Astrocyte of the hippocampus (primary cell): ENCODE data around the gene ETS1.
A peak's percentile ranks its signal among the peaks of the same experiment; 100 is the strongest.

ENCODE experiments used
- DNase-seq: peaks from one replicate; pipeline ENCODE4 v3.0.0; 2011; ENCODE audit warnings: low read depth, low spot score

Gene ETS1

DNA sequence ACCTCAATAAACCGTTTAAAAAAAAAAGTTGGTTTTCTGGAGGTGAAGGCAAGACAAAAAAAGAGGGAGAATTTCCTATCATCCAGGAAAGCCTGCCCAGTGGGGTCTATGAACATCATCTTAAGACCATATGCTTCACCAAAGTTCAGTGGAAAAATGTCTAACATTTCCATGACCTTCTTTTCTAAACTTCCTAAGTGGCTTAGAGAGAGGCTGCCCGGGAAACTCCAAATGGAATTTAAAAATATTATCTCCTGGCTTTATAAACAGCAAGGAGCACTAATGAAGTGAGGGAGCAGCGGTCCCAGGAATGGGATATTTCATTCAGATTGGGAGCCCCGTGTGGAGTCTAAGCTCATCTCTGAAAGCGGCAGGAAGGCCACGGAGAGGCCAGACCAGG is 46.9 kb downstream of the ETS1 start:
- DNase-seq = no peak

DNA sequence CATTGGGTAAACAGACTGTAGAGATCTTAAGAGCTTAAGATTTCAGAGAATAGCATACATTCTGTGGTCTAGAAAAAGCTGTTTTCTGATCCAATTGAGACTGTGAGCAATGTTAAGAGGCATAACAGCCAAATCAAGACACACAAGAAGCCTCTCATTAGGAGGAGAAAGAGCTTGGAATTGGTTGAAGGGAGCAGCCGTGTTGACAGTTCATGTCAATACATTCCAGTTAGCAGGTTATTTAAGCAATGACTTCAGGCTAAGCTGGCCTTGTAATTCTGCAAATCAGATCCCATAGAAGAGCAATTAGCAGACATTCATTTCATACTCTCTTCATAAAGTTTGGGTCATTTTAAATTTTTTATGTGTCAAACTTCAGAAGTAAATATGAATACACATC is 50.9 kb downstream of the ETS1 start:
- DNase-seq = no peak

DNA sequence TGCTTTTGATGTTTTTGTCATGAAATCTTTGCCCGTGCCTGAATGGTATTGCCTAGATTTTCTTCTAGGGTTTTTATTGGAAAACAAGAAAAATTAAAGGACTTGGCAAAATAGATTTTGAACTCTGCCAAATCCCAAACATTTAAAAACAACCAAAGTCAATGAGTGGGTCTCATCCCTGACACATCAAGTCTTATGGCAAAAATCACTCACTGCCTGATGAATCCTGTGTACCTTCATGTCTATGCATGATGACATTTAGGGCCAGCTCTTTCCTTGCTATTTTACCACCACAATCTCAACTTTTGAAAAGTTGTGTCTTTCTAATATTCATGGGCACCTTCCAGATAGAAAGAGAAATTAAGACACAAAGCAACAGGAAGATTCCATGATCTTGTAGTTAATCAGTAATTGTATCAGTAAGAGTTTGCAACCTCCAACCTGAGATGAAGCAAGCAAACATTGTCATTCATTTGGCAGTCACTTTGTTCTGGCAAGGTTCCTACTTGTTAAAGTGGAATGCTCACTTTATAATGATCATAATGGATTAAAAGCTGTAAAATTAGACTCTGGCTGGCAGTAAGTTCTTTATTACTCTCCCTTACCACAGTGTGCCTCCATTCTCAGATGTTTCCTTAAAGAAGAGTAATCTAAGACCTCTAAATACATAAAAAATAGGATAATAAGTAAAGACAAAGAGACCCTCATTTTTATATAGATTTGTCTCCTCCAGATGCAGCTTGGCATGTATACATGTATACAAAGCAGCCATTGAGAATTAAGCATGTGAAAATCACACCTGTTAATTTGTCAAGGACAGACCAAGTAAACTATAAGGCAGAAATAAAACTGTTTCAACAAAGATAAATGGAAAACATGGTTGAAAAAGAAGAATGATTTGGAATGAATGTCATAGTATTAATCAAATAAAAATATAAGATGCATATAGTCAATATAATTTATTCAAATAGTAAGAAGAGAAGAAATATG is 51.6 kb downstream of the ETS1 start:
- DNase-seq = no peak

DNA sequence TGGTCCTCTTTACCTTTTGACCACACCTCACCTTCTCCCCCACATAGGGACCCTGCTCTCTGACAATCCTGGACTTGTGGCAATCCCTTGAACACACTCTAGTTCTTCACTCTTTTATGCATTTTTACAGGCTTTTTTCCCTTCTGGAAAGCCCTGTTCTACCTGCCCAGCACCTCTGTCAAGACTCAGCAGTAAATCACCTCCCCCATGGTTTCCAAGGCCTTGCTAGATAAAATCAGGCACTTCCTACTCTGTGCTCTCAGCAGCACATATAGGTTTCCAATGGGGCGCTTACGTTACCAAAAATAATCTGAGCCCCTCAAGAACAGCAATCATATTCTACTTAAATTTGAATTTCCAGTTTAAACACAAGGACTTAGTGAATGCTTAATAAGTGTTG is 53.9 kb downstream of the ETS1 start:
- DNase-seq = no peak

DNA sequence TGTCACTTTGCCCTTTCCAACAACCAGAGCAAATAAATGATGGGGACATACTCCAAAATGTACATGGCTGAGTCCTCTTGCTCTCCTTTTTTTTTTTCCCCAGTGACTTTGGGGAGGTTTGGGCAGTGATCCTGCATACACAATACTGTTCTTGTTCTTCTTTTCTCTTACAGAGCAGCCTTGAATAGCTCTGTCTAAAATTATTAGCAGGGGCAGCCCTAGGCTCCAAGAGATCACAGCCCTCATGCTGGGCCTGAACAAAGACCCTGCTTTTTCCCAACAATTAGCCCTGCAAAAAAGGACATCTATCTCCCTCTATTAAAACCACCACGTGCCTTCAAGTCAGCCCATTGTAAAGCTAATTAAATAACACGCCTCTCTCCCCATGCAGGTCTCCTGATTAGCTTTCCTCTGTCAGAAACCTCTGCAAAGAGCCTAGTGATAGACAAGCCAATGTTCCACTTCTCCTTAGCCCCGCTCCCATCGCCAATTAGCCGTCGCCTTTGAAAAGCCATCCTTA is 54.7 kb downstream of the ETS1 start:
- peak; percentile 31 for DNase-seq

DNA sequence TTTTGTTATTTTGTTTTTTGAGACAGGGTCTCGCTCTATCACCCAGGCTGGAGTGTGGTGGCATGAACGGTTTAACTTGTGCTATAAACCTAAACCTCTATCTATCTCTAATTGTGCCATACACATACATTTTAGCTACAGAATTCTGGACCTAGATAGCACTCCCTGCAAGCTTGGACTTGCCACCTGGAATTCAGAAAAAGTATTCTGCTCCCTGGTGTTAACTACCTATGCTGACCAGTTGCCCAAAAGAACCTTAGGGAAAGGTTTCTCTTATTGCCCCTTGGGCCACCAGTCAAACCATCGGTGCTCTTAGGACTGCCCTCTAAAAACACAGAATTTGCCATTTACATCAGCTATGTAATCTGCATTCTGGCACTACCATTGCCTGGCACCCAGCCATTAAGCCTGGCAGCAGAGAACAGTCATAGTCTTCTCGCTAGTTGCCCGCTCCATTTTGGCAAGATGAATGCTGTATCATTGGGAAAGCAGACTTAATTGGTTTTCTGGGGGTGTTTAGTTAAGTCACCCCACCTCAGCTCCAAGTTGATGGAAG is 55.3 kb downstream of the ETS1 start:
- peak; percentile 58 for DNase-seq

DNA sequence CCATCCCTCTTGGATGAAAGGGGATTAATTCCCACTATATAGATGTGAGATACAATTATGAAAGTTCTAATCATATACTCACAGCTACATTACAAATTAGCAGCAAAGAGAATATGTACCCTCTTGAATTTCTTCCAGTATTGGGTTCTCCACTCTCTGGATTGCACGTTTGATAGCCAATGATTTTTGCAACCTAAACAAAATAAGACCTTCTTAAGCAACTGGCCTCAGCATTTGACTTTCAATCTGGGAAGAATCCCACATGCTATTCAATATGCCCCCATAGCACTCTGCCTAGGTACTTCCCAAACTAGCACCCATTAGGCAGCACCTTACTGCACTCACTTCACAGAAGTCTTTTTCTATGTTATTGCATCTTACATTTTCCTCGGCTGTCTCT is 55.8 kb downstream of the ETS1 start:
- DNase-seq = no peak

DNA sequence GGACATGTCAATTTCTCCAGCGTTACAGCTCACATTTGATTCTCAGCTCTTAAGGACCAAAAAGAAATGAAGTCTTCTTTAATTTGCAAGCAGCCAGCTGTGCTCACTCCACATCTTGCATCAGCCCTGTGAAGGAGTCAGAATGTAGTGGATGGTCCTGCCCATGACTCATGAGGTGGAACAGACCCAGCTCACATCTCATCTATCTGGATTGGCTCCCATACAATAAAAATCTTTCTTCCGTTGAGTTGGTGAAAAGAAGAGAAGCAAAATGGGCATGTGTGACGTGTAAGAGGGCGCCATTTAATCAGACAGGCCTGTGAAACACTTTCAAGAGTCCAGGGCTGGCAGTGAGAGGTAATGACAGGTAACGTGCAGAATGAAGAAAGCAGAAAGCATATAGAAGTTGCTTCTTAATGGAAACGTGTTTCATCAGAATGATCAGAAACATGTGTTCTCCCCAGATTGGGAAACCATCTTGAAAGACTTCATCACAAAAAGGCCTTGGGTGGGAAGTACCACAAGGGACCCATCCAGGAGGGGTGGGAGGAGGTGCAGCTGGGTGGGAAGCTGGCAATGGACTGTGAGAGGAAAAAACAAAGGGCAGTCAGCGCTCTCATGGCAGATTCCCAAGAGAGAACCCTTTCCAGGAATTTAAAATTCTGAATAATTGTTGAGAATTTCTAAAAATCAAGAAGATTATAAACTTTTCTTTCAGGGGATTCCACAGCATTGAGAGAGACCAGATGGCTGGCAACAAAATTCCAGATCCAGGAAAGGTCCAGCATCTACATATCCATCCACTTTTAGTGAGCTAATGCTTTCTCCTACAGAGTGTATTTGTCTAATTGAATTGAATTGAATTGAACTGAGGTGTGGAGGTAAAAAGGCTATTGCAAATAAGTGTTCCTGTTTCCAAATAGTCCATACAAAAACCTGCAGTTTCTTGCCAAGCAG is 57.0 kb downstream of the ETS1 start:
- peak; percentile 63 for DNase-seq

DNA sequence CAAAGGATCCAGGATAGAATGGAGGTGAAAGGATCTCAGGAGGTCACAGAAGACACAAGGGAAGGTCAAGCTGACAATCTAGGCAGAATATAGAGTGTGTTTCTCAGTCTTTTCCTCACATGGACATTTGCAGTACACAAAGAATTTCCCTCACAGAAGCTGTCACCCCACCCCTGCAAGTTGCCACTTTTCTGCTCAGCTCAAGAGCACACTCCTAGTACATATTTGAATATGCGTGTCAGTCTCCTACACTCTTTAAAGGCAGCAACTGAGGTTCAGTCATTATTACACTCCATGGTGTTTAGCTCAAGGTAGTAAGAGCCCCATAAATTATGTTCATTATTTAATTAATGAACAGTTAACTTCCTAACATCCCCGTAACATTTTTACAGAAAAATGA is 59.1 kb downstream of the ETS1 start:
- no peak for DNase-seq

DNA sequence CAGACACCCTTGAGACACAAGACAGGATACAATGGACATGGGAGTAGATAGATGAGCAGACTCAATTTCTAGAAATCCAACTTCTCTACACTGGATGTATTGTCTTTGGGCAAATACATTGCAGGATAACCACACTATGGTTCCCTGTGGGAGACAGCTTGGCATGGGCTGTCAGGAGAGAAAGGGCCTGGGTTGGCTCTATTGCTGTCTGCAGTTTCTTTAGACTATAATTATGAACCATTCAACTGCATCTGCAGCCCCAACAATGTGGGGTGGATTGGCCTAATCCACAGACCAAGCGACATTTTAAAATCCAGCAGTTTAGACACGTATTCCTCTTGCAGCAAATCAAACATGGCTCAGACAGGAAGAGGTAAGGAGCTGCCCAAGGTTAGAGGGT is 60.3 kb downstream of the ETS1 start:
- DNase-seq = no peak

DNA sequence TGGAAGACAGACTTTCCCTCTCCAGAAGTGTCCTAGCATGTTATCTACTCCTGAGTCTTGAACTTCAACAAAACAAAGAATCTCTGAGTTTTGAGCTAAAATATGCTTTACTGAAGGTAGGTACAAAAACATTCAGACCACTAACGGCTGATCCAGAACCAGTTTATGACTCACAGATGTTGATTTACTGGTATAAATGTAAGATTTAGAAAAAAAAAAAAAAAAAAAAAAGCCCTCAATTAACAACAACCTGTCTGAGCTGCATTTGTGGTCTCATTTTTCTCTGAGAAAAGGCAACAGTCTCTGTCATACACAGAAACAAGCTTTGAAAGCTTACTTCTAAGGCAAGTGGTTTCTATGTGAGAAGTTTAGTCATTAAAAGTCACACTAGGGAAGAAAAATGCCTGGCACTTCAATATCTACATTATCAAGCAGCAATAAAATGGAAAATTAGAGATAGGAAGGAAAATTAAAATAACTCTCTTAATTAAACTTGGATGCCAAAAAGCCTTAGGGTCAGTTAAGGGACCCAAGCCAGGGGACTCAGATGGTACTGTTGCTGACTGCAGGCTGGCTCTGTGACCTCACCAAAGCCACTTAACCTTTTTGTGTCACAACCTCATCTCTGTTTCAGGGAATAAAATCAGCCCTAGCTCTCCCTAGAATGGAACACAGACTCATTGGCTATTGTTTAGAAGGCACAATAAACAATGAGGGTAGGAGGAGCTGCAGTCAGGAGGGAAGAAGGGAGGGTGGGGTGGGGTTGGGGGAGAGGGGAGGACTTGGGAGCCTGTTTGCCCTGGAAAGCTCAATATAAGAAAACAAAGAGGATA is 61.7 kb downstream of the ETS1 start:
- peak; percentile 74 for DNase-seq

DNA sequence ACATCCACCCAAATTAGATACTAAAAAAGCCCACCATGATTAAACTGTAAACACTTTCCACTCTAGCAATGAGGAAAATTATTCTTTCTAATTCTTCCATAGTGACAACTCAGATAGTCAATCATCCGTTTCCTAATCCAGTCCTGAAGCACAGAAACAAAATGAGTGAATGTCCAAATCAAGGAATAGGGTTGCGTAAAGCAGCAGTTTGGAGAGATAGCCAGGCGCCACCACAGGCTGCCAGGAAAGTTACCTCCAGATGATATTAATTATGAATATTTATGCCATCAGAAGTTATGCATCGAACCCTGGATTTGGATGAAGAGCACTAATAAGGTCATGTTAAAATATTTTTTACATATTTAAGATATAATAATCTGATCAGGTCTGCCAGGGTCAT is 63.2 kb downstream of the ETS1 start:
- no peak for DNase-seq

DNA sequence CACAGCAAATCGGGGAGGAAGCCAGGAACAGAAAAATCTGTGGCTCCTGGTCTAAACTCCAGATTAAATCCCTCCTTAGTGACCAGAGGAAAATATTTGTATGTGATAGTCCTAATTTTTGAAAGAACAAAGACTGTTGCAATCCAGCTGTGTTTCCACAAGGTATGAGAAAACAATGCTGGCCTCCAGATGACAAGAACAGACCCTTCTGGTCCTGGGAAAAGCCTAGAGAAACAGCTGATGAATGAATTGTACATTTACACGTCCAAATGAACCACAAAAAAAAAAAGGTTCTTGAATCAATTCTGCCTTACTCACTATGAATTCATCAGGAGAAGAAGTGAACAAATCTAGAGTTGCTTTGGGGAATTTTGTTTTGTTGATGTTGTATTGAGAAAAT is 63.7 kb downstream of the ETS1 start:
- peak; percentile 44 for DNase-seq

DNA sequence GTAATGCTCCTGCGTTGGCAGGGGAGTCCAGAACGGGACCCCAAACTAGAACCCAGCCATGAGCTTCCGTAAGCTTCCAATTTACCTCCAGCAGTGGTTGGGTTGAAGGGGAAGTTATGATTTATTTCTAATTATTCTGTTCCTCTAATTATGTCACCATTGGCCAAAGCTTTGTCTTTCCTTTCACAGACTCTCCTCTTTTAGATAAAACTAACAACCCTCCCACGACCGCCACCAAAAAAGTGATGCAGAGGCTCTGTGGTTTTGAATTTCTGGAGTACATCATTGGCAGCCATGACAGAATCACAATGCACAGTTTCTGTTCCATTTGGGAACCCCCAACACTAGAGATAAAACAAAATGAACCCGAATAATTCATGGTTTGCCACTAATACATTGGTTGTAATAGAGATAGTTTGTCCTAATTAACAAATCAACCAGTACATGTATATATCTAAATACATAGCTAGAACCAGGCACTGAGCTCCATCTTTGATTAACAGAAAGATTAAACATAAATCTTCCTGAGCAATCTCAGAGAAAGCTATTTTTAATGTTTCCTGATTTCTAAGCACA is 64.3 kb downstream of the ETS1 start:
- DNase-seq = no peak

DNA sequence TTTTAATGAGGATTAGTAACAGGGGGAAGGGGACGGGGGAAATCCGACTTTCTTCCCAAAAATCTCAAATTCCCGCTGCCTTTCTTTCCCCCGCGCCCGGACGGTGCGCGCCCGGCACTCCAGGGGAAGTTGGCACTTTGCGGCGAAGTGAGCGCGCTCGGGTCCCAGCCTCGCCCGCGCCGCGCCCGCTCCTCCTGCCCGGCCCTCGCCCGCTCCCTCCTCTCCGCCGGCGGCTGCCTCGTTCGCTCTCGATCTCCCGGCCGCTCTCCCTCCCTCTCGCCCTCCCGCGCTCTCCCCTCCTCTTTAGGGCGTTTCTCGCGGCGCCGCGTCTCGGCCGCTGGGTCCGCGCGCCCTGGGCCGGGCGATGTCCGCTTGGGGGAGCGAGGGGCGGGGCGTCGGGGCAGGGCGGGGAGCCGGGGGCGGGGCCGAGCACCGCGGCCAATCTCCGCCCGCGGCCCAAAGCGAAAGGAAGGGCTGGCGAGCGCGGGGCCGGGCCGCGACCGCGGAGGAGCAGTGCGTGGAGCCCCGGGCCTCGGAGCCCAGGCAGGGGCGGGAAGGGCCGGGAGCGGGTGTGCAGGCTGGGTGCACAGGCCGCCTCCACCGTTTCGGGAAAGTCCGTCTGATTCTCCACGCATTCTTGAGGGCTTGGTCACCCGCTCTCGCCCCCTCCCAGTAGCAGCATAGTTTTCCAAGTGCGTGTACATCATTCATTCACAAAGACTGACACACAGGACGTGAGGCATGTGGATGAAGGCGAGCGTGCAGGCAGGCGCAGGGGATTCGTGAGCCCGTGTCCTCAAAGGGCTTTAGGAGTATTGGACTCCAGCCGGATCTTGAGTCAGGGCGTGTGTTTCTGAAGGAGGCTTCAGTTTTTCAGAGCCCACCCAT is 65.1 kb downstream of the ETS1 start:
- DNase-seq = peak; percentile 98

DNA sequence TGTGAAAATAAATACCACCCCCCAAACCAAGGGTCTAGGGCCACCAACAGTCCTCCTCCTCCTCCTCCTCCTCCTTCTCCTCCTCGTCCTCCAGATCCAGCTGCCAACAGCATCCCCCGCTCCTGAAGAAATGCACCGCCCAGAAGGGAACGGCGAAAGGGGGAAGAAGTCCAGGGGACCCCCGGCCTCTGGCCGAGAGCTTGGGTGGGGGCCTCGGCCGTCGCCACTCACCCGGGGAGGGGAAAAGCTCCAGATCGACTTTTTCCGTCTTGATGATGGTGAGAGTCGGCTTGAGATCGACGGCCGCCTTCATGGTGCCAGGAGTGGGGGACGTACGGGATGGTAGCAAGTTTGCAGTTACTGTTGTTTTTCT is 65.7 kb downstream of the ETS1 start:
- DNase-seq = no peak

DNA sequence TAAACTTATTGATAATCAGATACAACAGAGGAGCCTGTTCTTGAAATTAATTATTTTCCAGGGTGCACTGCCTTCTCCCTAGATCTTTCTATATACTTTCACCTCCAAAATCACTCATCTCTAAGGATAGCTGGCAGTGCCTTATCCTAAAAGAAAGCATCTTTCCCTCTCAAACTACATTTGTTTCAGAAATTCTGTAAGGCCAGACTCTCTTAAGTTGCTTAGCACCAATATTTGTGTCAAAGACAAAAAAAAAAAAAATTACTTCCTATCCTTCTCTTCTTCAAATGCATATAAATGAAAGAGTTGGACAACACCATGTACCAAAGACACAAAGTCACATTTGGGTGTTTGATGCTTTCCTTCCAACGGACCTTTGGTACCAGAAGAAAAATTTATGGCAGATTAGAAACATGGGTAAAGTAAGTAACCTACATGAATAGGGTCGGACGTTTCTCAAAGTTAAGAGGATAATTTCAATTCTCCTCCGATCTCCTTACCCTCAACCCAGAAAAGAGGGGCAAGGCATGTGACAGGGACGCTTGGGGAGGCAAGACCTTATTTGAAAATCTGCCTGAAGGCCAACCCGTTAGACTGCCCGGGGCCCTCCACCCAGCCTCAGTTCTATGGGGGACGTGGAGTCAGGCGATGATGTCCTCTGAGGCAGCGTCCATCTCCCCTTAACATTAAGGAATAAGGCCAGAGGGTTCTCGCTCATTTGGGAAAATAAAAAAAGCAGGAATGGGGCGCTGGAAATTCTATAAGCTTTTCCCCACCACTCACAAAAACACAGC is 66.3 kb downstream of the ETS1 start:
- DNase-seq = no peak

DNA sequence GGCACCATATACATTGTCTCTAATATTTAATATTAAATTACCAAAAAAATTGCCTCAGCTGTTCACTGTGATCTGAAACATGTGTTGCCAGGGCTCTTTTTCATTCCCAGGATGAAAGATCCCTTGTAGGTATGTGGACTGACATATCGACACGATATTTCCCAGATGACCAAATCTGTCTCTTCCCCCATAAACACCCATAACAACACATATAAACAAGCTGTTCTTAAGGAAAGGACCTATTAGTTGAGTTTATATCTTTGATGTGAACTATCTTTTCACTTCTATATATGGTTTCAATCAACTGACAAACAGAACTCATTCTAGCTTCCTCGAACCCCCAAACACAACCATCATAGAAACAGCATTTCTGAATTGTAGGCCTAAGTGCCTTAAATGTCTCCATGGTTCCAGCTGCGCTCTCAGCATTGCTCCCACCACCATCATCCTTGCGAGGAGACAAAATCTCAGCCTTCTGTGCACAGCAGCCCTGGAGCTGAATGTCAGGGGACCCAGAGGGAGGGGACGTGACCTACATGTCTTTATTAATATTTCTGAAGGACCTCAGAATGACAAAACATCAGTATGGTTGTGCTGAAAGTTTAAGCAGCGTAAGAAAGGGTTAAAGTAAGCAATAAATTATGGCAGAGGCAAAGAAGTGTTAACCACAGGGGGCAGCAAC is 67.0 kb downstream of the ETS1 start:
- no peak for DNase-seq
